Uterus (tissue), 4 donors: ENCODE measurements around the gene CDK2. TPM values are rescaled to one million over a fixed set of nuclear protein-coding genes. Genes with fewer than 3 reads are reported as not detected.
"Not testable (repeated sequence)": the region's sequence is repeated elsewhere in the genome, so short reads cannot be mapped to it uniquely, and the experiment has no call there.

Experiments
- DNase-seq, 2 donors: peaks; one replicate each; pipeline ENCODE4 v3.0.0-alpha.2; 2019 to 2020
- H3K27ac ChIP-seq, 2 donors: fragments of 200-600 bp; sonication (generic); 1 replicate in 1 of 2; 2 replicates in 1 of 2; pipeline ENCODE4 v1.5.1; 2016 to 2018
- H3K27me3 ChIP-seq, 2 donors: fragments of 200-600 bp; sonication (generic); one replicate each; pipeline ENCODE4 v1.5.1; 2018 to 2019; ENCODE audit warnings: control low read depth in 1 of 2
- H3K36me3 ChIP-seq, 2 donors: fragments of 200-600 bp; sonication (generic); one replicate each; pipeline ENCODE4 v1.5.1; 2019; ENCODE audit warnings: control low read depth in 1 of 2
- H3K4me1 ChIP-seq, 2 donors: fragments of 200-600 bp; sonication (generic); one replicate each; pipeline ENCODE4 v1.5.1; 2018 to 2019; ENCODE audit warnings: control low read depth in 1 of 2
- H3K4me3 ChIP-seq, 2 donors: fragments of 200-600 bp; sonication (generic); 1 replicate in 1 of 2; 2 replicates in 1 of 2; pipeline ENCODE4 v1.5.1; 2018 to 2019; ENCODE audit warnings: mild to moderate bottlenecking in 1 of 2
- H3K9me3 ChIP-seq, 2 donors: fragments of 200-600 bp; sonication (generic); one replicate each; pipeline ENCODE4 v1.5.1; 2019; ENCODE audit warnings: control low read depth in 1 of 2
- POLR2A ChIP-seq, 2 donors: fragments of 450-650 bp; IDR thresholded peaks; one replicate each; pipeline ENCODE4 v1.6.1; 2016; ENCODE audit warnings: antibody characterized with exemption in 2 of 2, mild to moderate bottlenecking in 1 of 2, moderate library complexity in 1 of 2
- intact Hi-C: fragments of 100-400 bp; cut with DNase I; formaldehyde crosslinking; loops from one replicate; pipeline ENCODE4 v1.15.1; 2023; ENCODE audit warnings: low total_unique reads
- total RNA-seq, 4 donors: library from RNA; depleted of rRNA in 3 of 4; stranded (reverse); fragments of >200 nt in 3 of 4; gene quantifications; one replicate each; pipeline versions ENCODE4 v1.1.0 to v1.2.4, GENCODE V29; 2014 to 2023
- TF ChIP-seq, protein P1 (sequence below), 4 experiments: fragments of 200-600 bp in 2 of 4; fragments of 450-650 bp in 2 of 4; sonication (generic) in 2 of 4; IDR thresholded peaks; one replicate each; pipeline ENCODE4 v1.5.1; 2016 to 2019; ENCODE audit warnings: antibody characterized with exemption in 4 of 4, mild to moderate bottlenecking in 2 of 4, moderate library complexity in 1 of 4
- donor health status: DM: yes; HTN: yes; CAD: no.

Gene CDK2
- total RNA-seq, 4 donors from 2014 or later = 19.0 to 35.6 (median 28.7) TPM

DNA sequence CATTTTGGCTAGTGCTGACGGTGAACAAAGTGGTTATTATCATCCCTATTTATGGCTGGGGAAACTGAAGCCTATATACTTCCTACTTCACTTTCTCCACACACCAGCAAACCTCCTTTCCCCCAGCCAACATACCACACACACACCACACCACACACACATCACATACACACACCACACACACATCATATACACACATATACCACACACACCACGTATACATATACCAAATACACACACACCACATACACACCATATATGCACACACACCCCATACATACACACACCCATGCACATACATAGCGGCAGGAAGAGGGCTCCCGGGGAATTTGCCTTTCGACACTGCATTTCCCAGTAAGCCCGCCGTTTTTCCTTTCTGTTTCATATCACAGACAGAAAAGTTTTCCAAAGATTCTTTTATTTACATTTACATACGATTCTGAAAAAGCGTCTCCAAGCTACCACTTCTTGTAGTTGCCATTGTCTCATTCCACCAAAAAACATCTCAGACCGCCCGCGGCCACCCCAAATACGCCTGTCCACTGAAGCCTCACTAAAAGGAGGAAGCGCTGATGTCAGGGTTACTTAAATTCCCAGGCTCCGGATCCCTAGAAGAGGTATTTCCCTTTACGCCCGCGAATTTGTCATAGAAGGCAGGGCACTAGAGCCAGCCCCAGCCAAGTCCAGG lies 6.4 kb downstream of the CDK2 start:
- peak; percentile 45 to 90 for TF ChIP-seq POLR2A (IDR thresholded peaks at IDR 0.05)
- TF ChIP-seq, protein P1, sequence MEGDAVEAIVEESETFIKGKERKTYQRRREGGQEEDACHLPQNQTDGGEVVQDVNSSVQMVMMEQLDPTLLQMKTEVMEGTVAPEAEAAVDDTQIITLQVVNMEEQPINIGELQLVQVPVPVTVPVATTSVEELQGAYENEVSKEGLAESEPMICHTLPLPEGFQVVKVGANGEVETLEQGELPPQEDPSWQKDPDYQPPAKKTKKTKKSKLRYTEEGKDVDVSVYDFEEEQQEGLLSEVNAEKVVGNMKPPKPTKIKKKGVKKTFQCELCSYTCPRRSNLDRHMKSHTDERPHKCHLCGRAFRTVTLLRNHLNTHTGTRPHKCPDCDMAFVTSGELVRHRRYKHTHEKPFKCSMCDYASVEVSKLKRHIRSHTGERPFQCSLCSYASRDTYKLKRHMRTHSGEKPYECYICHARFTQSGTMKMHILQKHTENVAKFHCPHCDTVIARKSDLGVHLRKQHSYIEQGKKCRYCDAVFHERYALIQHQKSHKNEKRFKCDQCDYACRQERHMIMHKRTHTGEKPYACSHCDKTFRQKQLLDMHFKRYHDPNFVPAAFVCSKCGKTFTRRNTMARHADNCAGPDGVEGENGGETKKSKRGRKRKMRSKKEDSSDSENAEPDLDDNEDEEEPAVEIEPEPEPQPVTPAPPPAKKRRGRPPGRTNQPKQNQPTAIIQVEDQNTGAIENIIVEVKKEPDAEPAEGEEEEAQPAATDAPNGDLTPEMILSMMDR (IDR thresholded peaks at IDR 0.05) = no peak
- intact Hi-C loops = no loop called here
- H3K27ac ChIP-seq = peak overlapping the region; percentile 87 to 94
- H3K36me3 ChIP-seq = no peaks in the 10 kb centered on the region
- peaks cover 0 to 6% of the 10 kb centered on the region in 2 donors for H3K4me1 ChIP-seq
- H3K27me3 ChIP-seq = no peaks in the 10 kb centered on the region
- no peak for DNase-seq
- H3K9me3 ChIP-seq = no peaks in the 10 kb centered on the region
- peak overlapping the region; percentile 35 to 67 for H3K4me3 ChIP-seq

DNA sequence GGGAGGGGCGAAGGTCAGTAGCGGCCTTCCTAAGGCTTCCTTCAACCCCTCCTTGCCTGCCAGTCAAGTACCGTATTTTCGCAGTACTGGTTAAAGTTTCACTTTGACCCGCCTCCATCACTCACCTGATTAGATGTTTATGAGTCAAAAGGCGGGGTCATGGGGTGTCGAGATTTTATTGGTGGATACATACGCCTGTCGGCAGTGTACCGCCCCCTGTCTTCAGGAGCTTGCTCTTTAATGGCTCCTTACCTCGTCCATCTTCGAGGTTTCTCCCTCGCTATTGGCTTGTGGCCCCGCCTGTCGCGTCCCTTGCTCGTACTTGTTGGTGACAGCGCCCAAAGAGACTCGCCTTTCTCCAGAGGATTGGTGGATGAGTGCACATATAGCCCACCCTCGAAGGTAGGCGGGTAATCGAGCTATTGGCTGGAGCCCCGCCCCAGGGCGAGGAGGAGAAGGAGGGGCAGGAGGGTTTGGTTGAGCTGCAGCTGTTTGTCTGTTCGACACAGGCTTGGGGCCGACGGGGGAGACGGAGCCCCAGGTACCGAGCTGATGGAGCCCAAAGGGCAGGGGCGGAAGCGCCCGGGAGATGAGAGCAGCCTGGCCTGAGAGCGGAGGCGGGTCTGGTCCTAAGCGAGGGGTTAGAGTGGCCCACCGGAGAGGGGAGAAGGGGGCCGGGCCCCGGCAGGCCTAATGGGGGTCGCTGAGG lies 7.1 kb downstream of the CDK2 start, which contains the start of gene RAB5B:
RAB5B (plus strand) TSS at position 480 of the 709 bp plus-strand sequence. CDS start 12,883 bp downstream, outside the sequence.
- H3K9me3 ChIP-seq = no peaks in the 10 kb centered on the region
- TF ChIP-seq POLR2A (IDR thresholded peaks at IDR 0.05) = peak; percentile 96 to 98
- TF ChIP-seq, protein P1 (IDR thresholded peaks at IDR 0.05) = peak in 1 of 4 experiments; percentile 34
- H3K36me3 ChIP-seq = no peaks in the 10 kb centered on the region
- H3K4me3 ChIP-seq = peak within 1 kb of the TSS; percentile 95 to 97
- DNase-seq = peak; percentile 99 to 100
- H3K4me1 ChIP-seq = peaks cover 0 to 6% of the 10 kb centered on the region in 2 donors
- peak within 1 kb of the TSS; percentile 93 to 98 for H3K27ac ChIP-seq
- intact Hi-C loops = no loop called here
- H3K27me3 ChIP-seq = no peaks in the 10 kb centered on the region

DNA sequence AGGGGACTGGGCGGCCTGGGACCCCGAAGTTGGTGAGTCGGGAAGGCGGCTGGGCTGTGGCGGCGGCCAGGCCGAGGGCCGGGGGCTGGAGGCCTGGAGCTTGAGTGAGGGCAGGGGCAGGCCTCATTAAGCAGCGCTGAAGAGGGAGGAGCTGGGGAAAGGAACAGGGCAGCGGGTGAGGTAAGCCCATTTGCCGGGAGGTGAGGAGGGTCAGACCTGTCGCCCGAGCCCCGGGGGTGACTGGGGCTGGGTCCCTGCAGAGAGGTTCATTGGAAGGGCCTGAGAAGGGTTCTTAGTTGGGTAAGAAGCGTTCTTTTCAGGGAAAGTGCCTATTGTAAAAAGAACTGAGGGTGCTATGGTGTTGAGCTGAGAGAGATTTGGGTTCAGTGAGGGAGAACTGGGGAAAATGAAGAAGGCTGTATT lies 7.7 kb downstream of the CDK2 start:
- Histone ChIP-seq H3K27ac (peak overlapping the region; percentile 93 to 98), H3K27me3 (no peaks in the 10 kb centered on the region), H3K4me1 (peaks cover 0 to 6% of the 10 kb centered on the region in 2 donors), H3K9me3 (no peaks in the 10 kb centered on the region), H3K4me3 (peak overlapping the region; percentile 95 to 97), H3K36me3 (no peaks in the 10 kb centered on the region)
- intact Hi-C loops = no loop called here
- TF ChIP-seq, protein P1 (IDR thresholded peaks at IDR 0.05) = no peak
- TF ChIP-seq POLR2A (IDR thresholded peaks at IDR 0.05) = no peak
- DNase-seq = no peak

DNA sequence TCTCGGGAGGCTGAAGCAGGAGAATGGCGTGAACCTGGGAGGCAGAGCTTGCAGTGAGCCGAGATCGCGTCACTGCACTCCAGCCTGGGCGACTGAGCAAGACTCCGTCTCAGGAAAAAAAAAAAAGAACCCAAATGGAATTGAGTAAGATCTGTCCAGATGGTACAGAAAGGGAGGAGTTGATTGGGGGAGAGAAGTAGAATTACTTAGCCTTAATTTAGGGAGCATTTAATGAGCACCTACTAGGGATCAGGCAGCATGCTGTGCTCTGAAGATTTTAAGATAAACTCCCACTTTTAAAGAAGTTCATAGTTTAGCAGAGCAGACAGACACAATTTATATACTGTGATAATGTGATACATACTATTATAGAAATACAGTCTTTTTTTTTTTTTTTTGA lies 11.8 kb downstream of the CDK2 start:
- H3K4me1 ChIP-seq = no peaks in the 10 kb centered on the region
- no peak for DNase-seq
- no peak overlapping the region for H3K27ac ChIP-seq
- no peak overlapping the region for H3K4me3 ChIP-seq
- TF ChIP-seq, protein P1 (IDR thresholded peaks at IDR 0.05) = no peak
- no peak for TF ChIP-seq POLR2A (IDR thresholded peaks at IDR 0.05)
- intact Hi-C loops = no loop called here
- no peaks in the 10 kb centered on the region for H3K9me3 ChIP-seq
- H3K27me3 ChIP-seq = no peaks in the 10 kb centered on the region
- H3K36me3 ChIP-seq = no peaks in the 10 kb centered on the region

DNA sequence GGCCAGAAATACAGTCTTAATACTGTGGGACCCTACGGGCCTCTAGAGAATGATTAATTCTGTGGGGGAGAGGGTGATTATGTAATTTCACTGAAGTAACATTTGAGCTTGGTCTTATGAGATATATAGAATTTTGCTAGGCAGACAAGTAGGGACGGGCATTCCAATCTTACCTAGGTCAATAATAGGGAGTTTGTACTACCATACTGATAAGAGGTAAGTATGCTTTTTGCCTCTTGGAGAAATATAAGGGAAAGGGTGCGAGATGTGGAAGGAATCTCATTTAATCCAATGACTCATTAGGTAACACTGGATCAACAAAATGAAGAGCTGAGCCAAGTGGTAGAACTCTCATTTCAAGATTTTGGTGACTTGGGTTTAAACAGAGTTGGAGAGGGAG lies 12.4 kb downstream of the CDK2 start:
- Histone ChIP-seq H3K9me3 (no peaks in the 10 kb centered on the region), H3K4me3 (no peak overlapping the region), H3K27me3 (no peaks in the 10 kb centered on the region), H3K4me1 (no peaks in the 10 kb centered on the region), H3K36me3 (no peaks in the 10 kb centered on the region), H3K27ac (no peak overlapping the region)
- no peak for DNase-seq
- intact Hi-C loops = no loop called here
- TF ChIP-seq POLR2A (IDR thresholded peaks at IDR 0.05) = no peak

DNA sequence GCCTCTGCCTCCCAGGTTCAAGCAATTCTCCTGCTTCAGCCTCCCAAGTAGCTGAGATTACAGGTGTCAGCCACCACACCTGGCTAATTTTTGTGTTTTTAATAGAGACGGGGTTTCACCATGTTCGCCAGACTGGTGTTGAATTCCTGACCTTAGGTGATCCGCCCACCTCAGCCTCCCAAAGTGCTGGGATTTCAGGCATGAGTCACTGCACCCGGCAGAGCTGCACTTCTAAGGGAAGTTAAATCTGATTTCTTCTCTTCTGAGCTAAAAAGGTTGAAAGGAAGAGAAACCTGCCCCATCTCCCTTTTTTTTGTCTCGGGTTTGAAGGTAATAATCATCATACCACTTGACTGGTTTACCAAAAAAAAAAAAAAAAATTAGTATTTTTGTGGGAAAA lies 15.3 kb downstream of the CDK2 start:
- H3K4me3 ChIP-seq, intact Hi-C loops, H3K27ac ChIP-seq, H3K4me1 ChIP-seq, DNase-seq, H3K9me3 ChIP-seq, H3K27me3 ChIP-seq, H3K36me3 ChIP-seq: not testable (repeated sequence)
